Osteoblast (primary cell): ENCODE measurements around the gene CENPC. TPM values are rescaled to one million over a fixed set of nuclear protein-coding genes. Genes with fewer than 3 reads are reported as not detected.

Experiments used
- DNase-seq: peaks from one replicate; pipeline ENCODE4 v3.0.0; 2011; ENCODE audit warnings: low spot score, mixed read lengths; ENCODE audit not compliant: insufficient read length; ENCODE audit errors: missing footprints
- H2AFZ ChIP-seq: 2 replicates; pipeline ENCODE4 v1.6.0; 2011; ENCODE audit warnings: mild to moderate bottlenecking, low read length
- H3K27ac ChIP-seq: 2 replicates; pipeline ENCODE4 v1.5.1; 2011; ENCODE audit warnings: mild to moderate bottlenecking, low read depth, low read length, moderate library complexity
- H3K27me3 ChIP-seq: 2 replicates; pipeline ENCODE4 v1.6.0; 2012; ENCODE audit warnings: mild to moderate bottlenecking, control low read depth, inconsistent platforms, low read length, moderate library complexity; ENCODE audit not compliant: insufficient read depth
- H3K36me3 ChIP-seq: 2 replicates; pipeline ENCODE4 v1.5.1; 2011; ENCODE audit warnings: mild to moderate bottlenecking, low read length, control low read depth, moderate library complexity; ENCODE audit not compliant: insufficient read depth
- H3K4me1 ChIP-seq: 2 replicates; pipeline ENCODE4 v1.5.1; 2011; ENCODE audit warnings: mild to moderate bottlenecking, low read length, control low read depth, moderate library complexity; ENCODE audit not compliant: insufficient read depth
- H3K4me2 ChIP-seq: 2 replicates; pipeline ENCODE4 v1.6.0; 2011; ENCODE audit warnings: mild to moderate bottlenecking, low read length; ENCODE audit not compliant: insufficient read depth
- H3K4me3 ChIP-seq: fragments of 200-600 bp; sonication (generic); 3 replicates; pipeline ENCODE4 v1.5.1; 2012; ENCODE audit warnings: mild to moderate bottlenecking, low read length, inconsistent platforms; ENCODE audit not compliant: insufficient read depth
- H3K79me2 ChIP-seq: 2 replicates; pipeline ENCODE4 v1.6.0; 2012; ENCODE audit warnings: mild to moderate bottlenecking, low read length, control low read depth, inconsistent platforms; ENCODE audit not compliant: insufficient read depth
- H3K9me3 ChIP-seq: 2 replicates; pipeline ENCODE4 v1.5.1; 2011; ENCODE audit warnings: low read depth, low read length, control low read depth
- H4K20me1 ChIP-seq: 2 replicates; pipeline ENCODE4 v1.6.0; 2012; ENCODE audit warnings: mild to moderate bottlenecking, low read length, control low read depth; ENCODE audit not compliant: insufficient read depth
- total RNA-seq: library from RNA; depleted of rRNA; stranded (reverse); fragments of >200 nt; gene quantifications from 2 replicates; pipeline ENCODE4 v1.2.3, GENCODE V29; 2012
- TF ChIP-seq, protein P1 (sequence below): IDR thresholded peaks from 2 replicates; pipeline ENCODE4 v1.5.1; 2011; ENCODE audit warnings: mild to moderate bottlenecking, low read depth, low read length, moderate library complexity; ENCODE audit errors: extremely low read depth

CENPC gene
- total RNA-seq, 1 donor: 19.9 TPM

DNA sequence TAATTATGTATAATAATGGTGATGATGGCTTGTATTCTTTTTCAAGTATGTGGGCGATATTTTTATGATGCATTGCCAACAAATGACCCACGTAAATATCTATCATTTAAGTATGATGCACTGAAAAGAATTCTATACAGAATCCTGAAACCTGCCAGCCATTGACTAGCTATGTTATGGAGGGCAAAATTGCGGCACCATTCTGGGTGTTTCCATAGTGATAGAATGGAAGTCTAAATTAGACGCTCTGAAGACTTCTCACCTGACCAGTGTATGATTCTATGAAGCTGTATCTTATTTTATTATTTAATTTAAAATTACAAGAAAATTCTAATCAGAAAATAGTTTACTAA lies 677 bp upstream of the CENPC start:
- H3K4me1 ChIP-seq: peaks cover 7% of the 10 kb centered on the region
- H3K4me2 ChIP-seq: peak overlapping the region; percentile 76
- H2AFZ ChIP-seq: peak overlapping the region; percentile 76
- H3K36me3 ChIP-seq: peaks cover 3% of the 10 kb centered on the region
- peak; percentile 3 for DNase-seq
- TF ChIP-seq, protein P1, sequence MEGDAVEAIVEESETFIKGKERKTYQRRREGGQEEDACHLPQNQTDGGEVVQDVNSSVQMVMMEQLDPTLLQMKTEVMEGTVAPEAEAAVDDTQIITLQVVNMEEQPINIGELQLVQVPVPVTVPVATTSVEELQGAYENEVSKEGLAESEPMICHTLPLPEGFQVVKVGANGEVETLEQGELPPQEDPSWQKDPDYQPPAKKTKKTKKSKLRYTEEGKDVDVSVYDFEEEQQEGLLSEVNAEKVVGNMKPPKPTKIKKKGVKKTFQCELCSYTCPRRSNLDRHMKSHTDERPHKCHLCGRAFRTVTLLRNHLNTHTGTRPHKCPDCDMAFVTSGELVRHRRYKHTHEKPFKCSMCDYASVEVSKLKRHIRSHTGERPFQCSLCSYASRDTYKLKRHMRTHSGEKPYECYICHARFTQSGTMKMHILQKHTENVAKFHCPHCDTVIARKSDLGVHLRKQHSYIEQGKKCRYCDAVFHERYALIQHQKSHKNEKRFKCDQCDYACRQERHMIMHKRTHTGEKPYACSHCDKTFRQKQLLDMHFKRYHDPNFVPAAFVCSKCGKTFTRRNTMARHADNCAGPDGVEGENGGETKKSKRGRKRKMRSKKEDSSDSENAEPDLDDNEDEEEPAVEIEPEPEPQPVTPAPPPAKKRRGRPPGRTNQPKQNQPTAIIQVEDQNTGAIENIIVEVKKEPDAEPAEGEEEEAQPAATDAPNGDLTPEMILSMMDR: no peak
- no peaks in the 10 kb centered on the region for H3K9me3 ChIP-seq
- no peaks in the 10 kb centered on the region for H3K27me3 ChIP-seq
- H3K4me3 ChIP-seq: peak overlapping the region; percentile 93
- H3K27ac ChIP-seq: no peak overlapping the region
- H3K79me2 ChIP-seq: peaks cover 39% of the 10 kb centered on the region
- no peaks in the 10 kb centered on the region for H4K20me1 ChIP-seq

DNA sequence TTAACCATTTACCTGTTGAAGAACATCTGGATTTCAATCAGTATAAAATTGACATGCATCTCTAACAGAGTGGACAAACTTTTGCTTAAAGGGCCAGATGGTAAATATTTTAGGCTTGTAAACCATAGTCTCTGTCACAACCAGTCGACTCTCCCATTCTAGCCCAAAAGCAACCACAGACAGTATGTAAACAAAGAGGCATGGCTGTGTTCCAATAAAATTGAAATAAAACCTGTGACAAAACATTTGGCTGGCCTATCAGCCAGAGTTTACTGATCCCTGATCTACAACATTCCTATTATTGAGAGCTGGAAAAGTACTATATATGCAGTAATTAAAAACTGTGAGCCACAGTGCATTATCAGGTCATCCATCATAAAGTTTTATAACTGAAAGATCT lies 3.2 kb downstream of the CENPC start:
- no peaks in the 10 kb centered on the region for H3K9me3 ChIP-seq
- H3K27me3 ChIP-seq: no peaks in the 10 kb centered on the region
- peaks cover 39% of the 10 kb centered on the region for H3K79me2 ChIP-seq
- H3K4me3 ChIP-seq: no peak overlapping the region
- DNase-seq: no peak
- no peak overlapping the region for H3K4me2 ChIP-seq
- no peaks in the 10 kb centered on the region for H4K20me1 ChIP-seq
- H2AFZ ChIP-seq: no peak overlapping the region
- TF ChIP-seq, protein P1: no peak
- peaks cover 7% of the 10 kb centered on the region for H3K4me1 ChIP-seq
- H3K27ac ChIP-seq: no peak overlapping the region
- peaks cover 23% of the 10 kb centered on the region for H3K36me3 ChIP-seq

DNA sequence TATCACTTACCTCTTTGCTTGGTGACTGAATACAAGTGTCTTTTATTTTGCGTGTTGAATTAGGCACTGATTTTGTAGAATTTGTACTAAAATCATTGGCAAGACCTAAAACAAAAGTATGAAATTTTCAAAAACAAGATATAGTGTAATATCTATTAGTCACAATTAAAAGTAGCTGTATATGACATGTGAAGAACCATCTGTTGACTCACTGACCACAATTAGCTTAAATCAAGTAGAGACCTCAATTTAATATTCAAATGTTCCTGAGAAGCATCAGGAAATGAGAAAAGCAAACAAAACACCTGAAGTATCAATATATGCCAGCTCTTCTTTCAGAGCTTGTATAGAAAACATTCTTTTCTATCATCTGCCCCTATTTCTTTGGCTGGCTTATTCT lies 5.5 kb downstream of the CENPC start:
- DNase-seq: no peak
- Histone ChIP-seq H3K27ac (no peak overlapping the region), H4K20me1 (no peaks in the 10 kb centered on the region), H3K79me2 (peaks cover 35% of the 10 kb centered on the region), H3K27me3 (no peaks in the 10 kb centered on the region), H3K36me3 (peaks cover 25% of the 10 kb centered on the region), H3K4me3 (no peak overlapping the region), H2AFZ (no peak overlapping the region), H3K4me2 (no peak overlapping the region), H3K9me3 (no peaks in the 10 kb centered on the region), H3K4me1 (peaks cover 7% of the 10 kb centered on the region)
- TF ChIP-seq, protein P1: no peak

DNA sequence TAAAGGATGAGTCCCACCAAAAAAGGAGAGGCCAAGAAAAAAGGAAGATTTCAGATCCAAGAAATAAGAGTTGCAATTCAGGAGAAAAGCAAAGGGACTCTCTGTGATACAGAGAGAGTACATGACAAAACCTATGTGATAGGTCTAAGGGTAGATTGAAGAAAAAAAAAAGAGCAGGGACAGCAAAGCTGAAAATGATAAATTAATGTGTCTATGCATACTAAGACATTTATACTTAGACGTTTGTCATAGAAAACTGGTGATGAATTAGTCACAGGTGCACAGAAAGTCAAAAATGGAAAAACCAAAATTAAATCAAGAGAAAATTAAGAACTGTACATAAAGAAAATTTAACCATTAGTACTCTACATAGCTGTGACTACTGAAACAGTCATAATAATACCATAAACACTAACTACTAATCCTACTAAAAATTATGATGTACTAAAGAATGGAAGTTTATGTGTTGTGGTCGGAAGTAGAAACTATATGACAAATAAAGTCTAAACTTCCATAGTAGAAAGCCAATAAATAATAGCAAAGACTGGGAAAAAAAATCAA lies 9.9 kb downstream of the CENPC start:
- TF ChIP-seq, protein P1: no peak
- H3K27me3 ChIP-seq: no peaks in the 10 kb centered on the region
- H3K79me2 ChIP-seq: peaks cover 9% of the 10 kb centered on the region
- H3K9me3 ChIP-seq: no peaks in the 10 kb centered on the region
- DNase-seq: no peak
- no peak overlapping the region for H2AFZ ChIP-seq
- H3K27ac ChIP-seq: no peak overlapping the region
- H4K20me1 ChIP-seq: no peaks in the 10 kb centered on the region
- H3K4me3 ChIP-seq: no peak overlapping the region
- H3K36me3 ChIP-seq: peaks cover 37% of the 10 kb centered on the region
- no peaks in the 10 kb centered on the region for H3K4me1 ChIP-seq
- H3K4me2 ChIP-seq: no peak overlapping the region
